Smooth muscle cell (in vitro differentiated cells): ENCODE data around the gene KLHDC1. TPM values are rescaled to one million over a fixed set of nuclear protein-coding genes. Genes with fewer than 3 reads are reported as not detected.
"Not testable (repeated sequence)": the region's sequence is repeated elsewhere in the genome, so short reads cannot be mapped to it uniquely, and the experiment has no call there.

Experiments
- DNase-seq: peaks from one replicate; lab custom pipeline; 2025; ENCODE audit not compliant: unreplicated experiment; lab: John Stamatoyannopoulos, UW
- H2AFZ ChIP-seq: fragments of 200-600 bp; sonication (generic); 2 replicates; pipeline ENCODE4 v1.6.0; 2016; ENCODE audit warnings: antibody characterized with exemption, low read depth, mild to moderate bottlenecking
- H3F3A ChIP-seq: fragments of 200-600 bp; sonication (generic); 2 replicates; pipeline ENCODE4 v1.6.0; 2017; ENCODE audit warnings: antibody characterized with exemption, low read depth
- H3K27ac ChIP-seq: fragments of 200-600 bp; sonication (generic); 2 replicates; pipeline ENCODE4 v1.5.1; 2016; ENCODE audit warnings: low read depth, mild to moderate bottlenecking
- H3K27me3 ChIP-seq: fragments of 200-600 bp; sonication (generic); 2 replicates; pipeline ENCODE4 v1.6.1; 2016; ENCODE audit warnings: low read depth, mild to moderate bottlenecking
- H3K36me3 ChIP-seq: fragments of 200-600 bp; sonication (generic); 2 replicates; pipeline ENCODE4 v1.5.1; 2016; ENCODE audit warnings: low read depth
- H3K4me1 ChIP-seq: fragments of 200-600 bp; sonication (generic); 2 replicates; pipeline ENCODE4 v1.5.1; 2016; ENCODE audit warnings: low read depth
- H3K4me2 ChIP-seq: fragments of 200-600 bp; sonication (generic); 2 replicates; pipeline ENCODE4 v1.6.0; 2016; ENCODE audit warnings: mild to moderate bottlenecking
- H3K4me3 ChIP-seq: fragments of 200-600 bp; sonication (generic); 2 replicates; pipeline ENCODE4 v1.5.1; 2016; ENCODE audit warnings: mild to moderate bottlenecking
- H3K79me2 ChIP-seq: fragments of 200-600 bp; sonication (generic); 2 replicates; pipeline ENCODE4 v1.6.0; 2016; ENCODE audit warnings: low read depth, mild to moderate bottlenecking
- H3K9ac ChIP-seq: fragments of 200-600 bp; sonication (generic); 2 replicates; pipeline ENCODE4 v1.6.0; 2016; ENCODE audit warnings: low read depth
- H3K9me3 ChIP-seq: fragments of 200-600 bp; sonication (generic); replicated peaks from 2 replicates; pipeline ENCODE4 v1.5.1; 2016; ENCODE audit warnings: low read depth
- H4K20me1 ChIP-seq: fragments of 200-600 bp; sonication (generic); 2 replicates; pipeline ENCODE4 v1.6.0; 2016; ENCODE audit warnings: low read depth
- CTCF ChIP-seq: fragments of 200-600 bp; sonication (generic); IDR thresholded peaks from 2 replicates; pipeline ENCODE4 v1.5.1; 2017; ENCODE audit warnings: borderline replicate concordance, mild to moderate bottlenecking, antibody characterized with exemption; ENCODE audit not compliant: insufficient read depth, poor library complexity, severe bottlenecking
- WGBS: methylation state at CpG from one replicate; pipeline ENCODE4 v1.1.7; 2016; ENCODE audit warnings: low lambda C conversion rate; 5-methylcytosine and 5-hydroxymethylcytosine counted together
- polyA plus RNA-seq: library from polyadenylated mRNA; unstranded; fragments of >200 nt; fragmentation: Nextera tagmentation; extraction: Ambion mirVana; gene quantifications from 2 replicates; pipeline ENCODE4 v1.2.1, GENCODE V29; 2016
- total RNA-seq: library from RNA; depleted of rRNA; stranded (reverse); fragments of >200 nt; gene quantifications from 2 replicates; pipeline ENCODE4 v1.2.3, GENCODE V29; 2014

KLHDC1 gene
- total and polyA plus RNA-seq, 2 experiments from 2014 or later, result 5.1 to 5.9 TPM

- Histone ChIP-seq H3K9ac (no peak overlapping the region), H3K27me3 (no peaks in the 10 kb centered on the region), H3K79me2 (no peaks in the 10 kb centered on the region), H3K4me3 (no peak overlapping the region), H3K27ac (no peak overlapping the region), H4K20me1 (no peaks in the 10 kb centered on the region), H3F3A (no peaks in the 10 kb centered on the region), H2AFZ (no peak overlapping the region), H3K9me3 (no peaks in the 10 kb centered on the region), H3K36me3 (peaks cover 9% of the 10 kb centered on the region), H3K4me1 (no peaks in the 10 kb centered on the region), H3K4me2 (no peak overlapping the region)
- TF ChIP-seq CTCF, result no peak
- DNase-seq, result no peak
- WGBS, result 94% methylated on average over 5 of the region's 5 CpGs
Observed at GRCh38 chr14:49727171-49727570, 34.3 kb downstream of the KLHDC1 start.

GRCh38 chr14:49732896-49733295 is 40.0 kb downstream of the KLHDC1 start:
- WGBS, result 92% methylated on average over 3 of the region's 3 CpGs

GRCh38 chr14:49733836-49734235 is 40.9 kb downstream of the KLHDC1 start:
- Histone ChIP-seq H3K9me3 (no peaks in the 10 kb centered on the region), H3K9ac (no peak overlapping the region), H3K36me3 (peaks cover 6% of the 10 kb centered on the region), H4K20me1 (no peaks in the 10 kb centered on the region), H3K4me2 (no peak overlapping the region), H3F3A (no peaks in the 10 kb centered on the region), H2AFZ (no peak overlapping the region), H3K4me1 (no peaks in the 10 kb centered on the region), H3K27me3 (no peaks in the 10 kb centered on the region), H3K27ac (no peak overlapping the region), H3K79me2 (no peaks in the 10 kb centered on the region), H3K4me3 (no peak overlapping the region)
- no peak for TF ChIP-seq CTCF
- no peak for DNase-seq

More at GRCh38 chr14:49732896-49733295, 40.0 kb downstream of the KLHDC1 start:
- Histone ChIP-seq H3K9ac (no peak overlapping the region), H3K27ac (no peak overlapping the region), H3K4me3 (no peak overlapping the region), H3F3A (no peaks in the 10 kb centered on the region), H3K36me3 (peaks cover 6% of the 10 kb centered on the region), H2AFZ (no peak overlapping the region), H3K4me2 (no peak overlapping the region), H3K27me3 (no peaks in the 10 kb centered on the region), H3K4me1 (no peaks in the 10 kb centered on the region), H3K9me3 (no peaks in the 10 kb centered on the region), H3K79me2 (no peaks in the 10 kb centered on the region), H4K20me1 (no peaks in the 10 kb centered on the region)
- no peak for TF ChIP-seq CTCF
- DNase-seq, result no peak

GRCh38 chr14:49735669-49736068 is 42.7 kb downstream of the KLHDC1 start:
- not testable (repeated sequence) for H3K9me3 ChIP-seq, H3K4me1 ChIP-seq, H4K20me1 ChIP-seq, H3K27me3 ChIP-seq, H2AFZ ChIP-seq, H3K4me3 ChIP-seq, H3K36me3 ChIP-seq, H3K27ac ChIP-seq, H3K9ac ChIP-seq, H3K4me2 ChIP-seq, DNase-seq, H3K79me2 ChIP-seq, H3F3A ChIP-seq
- 85% methylated on average over 4 of the region's 4 CpGs for WGBS
